Ovary (tissue), 3 donors: ENCODE results near the gene CRHBP.

ENCODE experiments used
- POLR2A ChIP-seq: fragments of 450-650 bp; IDR thresholded peaks from one replicate; pipeline ENCODE4 v1.6.1; 2017; ENCODE audit warnings: antibody characterized with exemption, mild to moderate bottlenecking, moderate library complexity
- TF ChIP-seq, protein P1 (sequence below), 3 donors: fragments of 450-650 bp in 2 of 3; fragments of 200-600 bp in 1 of 3; IDR thresholded peaks; one replicate each; pipeline versions ENCODE4 v1.5.1 to v1.8.0; 2016 to 2022; ENCODE audit warnings: antibody characterized with exemption in 3 of 3, mild to moderate bottlenecking in 1 of 3
- donor health status: DM: no; HTN: no; CAD: no.

GRCh38 chr5:76971511-76971910 is 18.7 kb downstream of the CRHBP start:
- TF ChIP-seq, protein P1, sequence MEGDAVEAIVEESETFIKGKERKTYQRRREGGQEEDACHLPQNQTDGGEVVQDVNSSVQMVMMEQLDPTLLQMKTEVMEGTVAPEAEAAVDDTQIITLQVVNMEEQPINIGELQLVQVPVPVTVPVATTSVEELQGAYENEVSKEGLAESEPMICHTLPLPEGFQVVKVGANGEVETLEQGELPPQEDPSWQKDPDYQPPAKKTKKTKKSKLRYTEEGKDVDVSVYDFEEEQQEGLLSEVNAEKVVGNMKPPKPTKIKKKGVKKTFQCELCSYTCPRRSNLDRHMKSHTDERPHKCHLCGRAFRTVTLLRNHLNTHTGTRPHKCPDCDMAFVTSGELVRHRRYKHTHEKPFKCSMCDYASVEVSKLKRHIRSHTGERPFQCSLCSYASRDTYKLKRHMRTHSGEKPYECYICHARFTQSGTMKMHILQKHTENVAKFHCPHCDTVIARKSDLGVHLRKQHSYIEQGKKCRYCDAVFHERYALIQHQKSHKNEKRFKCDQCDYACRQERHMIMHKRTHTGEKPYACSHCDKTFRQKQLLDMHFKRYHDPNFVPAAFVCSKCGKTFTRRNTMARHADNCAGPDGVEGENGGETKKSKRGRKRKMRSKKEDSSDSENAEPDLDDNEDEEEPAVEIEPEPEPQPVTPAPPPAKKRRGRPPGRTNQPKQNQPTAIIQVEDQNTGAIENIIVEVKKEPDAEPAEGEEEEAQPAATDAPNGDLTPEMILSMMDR (IDR thresholded peaks at IDR 0.05): no peak
- no peak for TF ChIP-seq POLR2A
